ENCODE data around the gene EDDM13. TPM values are rescaled to one million over a fixed set of nuclear protein-coding genes. Genes with fewer than 3 reads are reported as not detected.

Gene EDDM13
- total and polyA plus RNA-seq, 2 of the 13 experiments (the other 11 are each of a cell fraction or from before 2014, with no cell fraction given) = not detected

DNA sequence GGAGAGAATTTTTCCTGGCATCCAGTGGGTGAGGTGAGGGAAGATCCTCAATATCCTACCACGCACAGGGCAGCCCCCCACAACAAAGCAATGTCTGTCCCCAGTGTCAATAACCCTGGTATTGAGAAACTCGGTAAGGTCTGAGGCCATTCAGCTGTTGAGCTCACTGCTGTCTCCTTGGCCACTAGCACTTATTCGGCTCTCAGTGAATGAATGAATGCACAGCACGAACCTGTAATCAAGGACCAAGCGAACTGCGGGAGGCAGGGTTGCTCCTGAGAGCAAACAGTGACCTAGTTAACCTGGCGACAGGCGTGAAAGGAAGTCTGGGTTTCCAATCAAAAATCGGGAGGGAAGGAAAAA is 41.5 kb downstream of the EDDM13 start (continued):
- no peak; the same call in 1 of the 2 replicates for TF ChIP-seq GTF3A (CRISPR knock-in tag; conservative IDR thresholded peaks at IDR 0.05)
- no peak for TF ChIP-seq ZNF333 (CRISPR knock-in tag; IDR thresholded peaks at IDR 0.05; ENCODE audit: borderline replicate concordance)
- TF ChIP-seq, protein P1, sequence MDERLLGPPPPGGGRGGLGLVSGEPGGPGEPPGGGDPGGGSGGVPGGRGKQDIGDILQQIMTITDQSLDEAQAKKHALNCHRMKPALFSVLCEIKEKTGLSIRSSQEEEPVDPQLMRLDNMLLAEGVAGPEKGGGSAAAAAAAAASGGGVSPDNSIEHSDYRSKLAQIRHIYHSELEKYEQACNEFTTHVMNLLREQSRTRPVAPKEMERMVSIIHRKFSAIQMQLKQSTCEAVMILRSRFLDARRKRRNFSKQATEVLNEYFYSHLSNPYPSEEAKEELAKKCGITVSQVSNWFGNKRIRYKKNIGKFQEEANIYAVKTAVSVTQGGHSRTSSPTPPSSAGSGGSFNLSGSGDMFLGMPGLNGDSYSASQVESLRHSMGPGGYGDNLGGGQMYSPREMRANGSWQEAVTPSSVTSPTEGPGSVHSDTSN (CRISPR knock-in tag; IDR thresholded peaks at IDR 0.05) = no peak
- no peak for TF ChIP-seq MYNN (CRISPR knock-in tag; IDR thresholded peaks at IDR 0.05; ENCODE audit: low read depth)
- TF ChIP-seq, protein P2, sequence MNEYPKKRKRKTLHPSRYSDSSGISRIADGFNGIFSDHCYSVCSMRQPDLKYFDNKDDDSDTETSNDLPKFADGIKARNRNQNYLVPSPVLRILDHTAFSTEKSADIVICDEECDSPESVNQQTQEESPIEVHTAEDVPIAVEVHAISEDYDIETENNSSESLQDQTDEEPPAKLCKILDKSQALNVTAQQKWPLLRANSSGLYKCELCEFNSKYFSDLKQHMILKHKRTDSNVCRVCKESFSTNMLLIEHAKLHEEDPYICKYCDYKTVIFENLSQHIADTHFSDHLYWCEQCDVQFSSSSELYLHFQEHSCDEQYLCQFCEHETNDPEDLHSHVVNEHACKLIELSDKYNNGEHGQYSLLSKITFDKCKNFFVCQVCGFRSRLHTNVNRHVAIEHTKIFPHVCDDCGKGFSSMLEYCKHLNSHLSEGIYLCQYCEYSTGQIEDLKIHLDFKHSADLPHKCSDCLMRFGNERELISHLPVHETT (CRISPR knock-in tag; conservative IDR thresholded peaks at IDR 0.05) = no peak
- TF ChIP-seq, protein P3, sequence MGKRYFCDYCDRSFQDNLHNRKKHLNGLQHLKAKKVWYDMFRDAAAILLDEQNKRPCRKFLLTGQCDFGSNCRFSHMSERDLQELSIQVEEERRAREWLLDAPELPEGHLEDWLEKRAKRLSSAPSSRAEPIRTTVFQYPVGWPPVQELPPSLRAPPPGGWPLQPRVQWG (CRISPR knock-in tag; IDR thresholded peaks at IDR 0.05; ENCODE audit: borderline replicate concordance, low read depth) = no peak
- TF ChIP-seq AHR (CRISPR knock-in tag; IDR thresholded peaks at IDR 0.05) = no peak
- TF ChIP-seq, protein P4, sequence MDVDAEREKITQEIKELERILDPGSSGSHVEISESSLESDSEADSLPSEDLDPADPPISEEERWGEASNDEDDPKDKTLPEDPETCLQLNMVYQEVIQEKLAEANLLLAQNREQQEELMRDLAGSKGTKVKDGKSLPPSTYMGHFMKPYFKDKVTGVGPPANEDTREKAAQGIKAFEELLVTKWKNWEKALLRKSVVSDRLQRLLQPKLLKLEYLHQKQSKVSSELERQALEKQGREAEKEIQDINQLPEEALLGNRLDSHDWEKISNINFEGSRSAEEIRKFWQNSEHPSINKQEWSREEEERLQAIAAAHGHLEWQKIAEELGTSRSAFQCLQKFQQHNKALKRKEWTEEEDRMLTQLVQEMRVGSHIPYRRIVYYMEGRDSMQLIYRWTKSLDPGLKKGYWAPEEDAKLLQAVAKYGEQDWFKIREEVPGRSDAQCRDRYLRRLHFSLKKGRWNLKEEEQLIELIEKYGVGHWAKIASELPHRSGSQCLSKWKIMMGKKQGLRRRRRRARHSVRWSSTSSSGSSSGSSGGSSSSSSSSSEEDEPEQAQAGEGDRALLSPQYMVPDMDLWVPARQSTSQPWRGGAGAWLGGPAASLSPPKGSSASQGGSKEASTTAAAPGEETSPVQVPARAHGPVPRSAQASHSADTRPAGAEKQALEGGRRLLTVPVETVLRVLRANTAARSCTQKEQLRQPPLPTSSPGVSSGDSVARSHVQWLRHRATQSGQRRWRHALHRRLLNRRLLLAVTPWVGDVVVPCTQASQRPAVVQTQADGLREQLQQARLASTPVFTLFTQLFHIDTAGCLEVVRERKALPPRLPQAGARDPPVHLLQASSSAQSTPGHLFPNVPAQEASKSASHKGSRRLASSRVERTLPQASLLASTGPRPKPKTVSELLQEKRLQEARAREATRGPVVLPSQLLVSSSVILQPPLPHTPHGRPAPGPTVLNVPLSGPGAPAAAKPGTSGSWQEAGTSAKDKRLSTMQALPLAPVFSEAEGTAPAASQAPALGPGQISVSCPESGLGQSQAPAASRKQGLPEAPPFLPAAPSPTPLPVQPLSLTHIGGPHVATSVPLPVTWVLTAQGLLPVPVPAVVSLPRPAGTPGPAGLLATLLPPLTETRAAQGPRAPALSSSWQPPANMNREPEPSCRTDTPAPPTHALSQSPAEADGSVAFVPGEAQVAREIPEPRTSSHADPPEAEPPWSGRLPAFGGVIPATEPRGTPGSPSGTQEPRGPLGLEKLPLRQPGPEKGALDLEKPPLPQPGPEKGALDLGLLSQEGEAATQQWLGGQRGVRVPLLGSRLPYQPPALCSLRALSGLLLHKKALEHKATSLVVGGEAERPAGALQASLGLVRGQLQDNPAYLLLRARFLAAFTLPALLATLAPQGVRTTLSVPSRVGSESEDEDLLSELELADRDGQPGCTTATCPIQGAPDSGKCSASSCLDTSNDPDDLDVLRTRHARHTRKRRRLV (CRISPR knock-in tag; IDR thresholded peaks at IDR 0.05) = no peak
- no peak for TF ChIP-seq POLR2AphosphoS2 (IDR thresholded peaks at IDR 0.05; ENCODE audit: low read depth, low read length)
- TF ChIP-seq BRD4 (CRISPR knock-in tag; IDR thresholded peaks at IDR 0.05) = no peak
- TF ChIP-seq SMC3 (IDR thresholded peaks at IDR 0.05; ENCODE audit: low read length) = no peak
- TF ChIP-seq ATRX (CRISPR knock-in tag; IDR thresholded peaks at IDR 0.05; ENCODE audit: borderline replicate concordance) = no peak
- TF ChIP-seq, protein P5, sequence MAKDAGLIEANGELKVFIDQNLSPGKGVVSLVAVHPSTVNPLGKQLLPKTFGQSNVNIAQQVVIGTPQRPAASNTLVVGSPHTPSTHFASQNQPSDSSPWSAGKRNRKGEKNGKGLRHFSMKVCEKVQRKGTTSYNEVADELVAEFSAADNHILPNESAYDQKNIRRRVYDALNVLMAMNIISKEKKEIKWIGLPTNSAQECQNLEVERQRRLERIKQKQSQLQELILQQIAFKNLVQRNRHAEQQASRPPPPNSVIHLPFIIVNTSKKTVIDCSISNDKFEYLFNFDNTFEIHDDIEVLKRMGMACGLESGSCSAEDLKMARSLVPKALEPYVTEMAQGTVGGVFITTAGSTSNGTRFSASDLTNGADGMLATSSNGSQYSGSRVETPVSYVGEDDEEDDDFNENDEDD (CRISPR knock-in tag; IDR thresholded peaks at IDR 0.05; ENCODE audit: borderline replicate concordance) = no peak
- TF ChIP-seq HNF4A (CRISPR knock-in tag; IDR thresholded peaks at IDR 0.05) = no peak
- TF ChIP-seq THAP11 (CRISPR knock-in tag; IDR thresholded peaks at IDR 0.05) = no peak
- no peak for TF ChIP-seq TBL1XR1 (IDR thresholded peaks at IDR 0.05; ENCODE audit: borderline replicate concordance, low read length, partially characterized antibody)
- TF ChIP-seq, protein P6, sequence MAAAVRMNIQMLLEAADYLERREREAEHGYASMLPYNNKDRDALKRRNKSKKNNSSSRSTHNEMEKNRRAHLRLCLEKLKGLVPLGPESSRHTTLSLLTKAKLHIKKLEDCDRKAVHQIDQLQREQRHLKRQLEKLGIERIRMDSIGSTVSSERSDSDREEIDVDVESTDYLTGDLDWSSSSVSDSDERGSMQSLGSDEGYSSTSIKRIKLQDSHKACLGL (CRISPR knock-in tag; IDR thresholded peaks at IDR 0.05) = no peak
- TF ChIP-seq NFRKB (IDR thresholded peaks at IDR 0.05) = no peak
- TF ChIP-seq, protein P7, sequence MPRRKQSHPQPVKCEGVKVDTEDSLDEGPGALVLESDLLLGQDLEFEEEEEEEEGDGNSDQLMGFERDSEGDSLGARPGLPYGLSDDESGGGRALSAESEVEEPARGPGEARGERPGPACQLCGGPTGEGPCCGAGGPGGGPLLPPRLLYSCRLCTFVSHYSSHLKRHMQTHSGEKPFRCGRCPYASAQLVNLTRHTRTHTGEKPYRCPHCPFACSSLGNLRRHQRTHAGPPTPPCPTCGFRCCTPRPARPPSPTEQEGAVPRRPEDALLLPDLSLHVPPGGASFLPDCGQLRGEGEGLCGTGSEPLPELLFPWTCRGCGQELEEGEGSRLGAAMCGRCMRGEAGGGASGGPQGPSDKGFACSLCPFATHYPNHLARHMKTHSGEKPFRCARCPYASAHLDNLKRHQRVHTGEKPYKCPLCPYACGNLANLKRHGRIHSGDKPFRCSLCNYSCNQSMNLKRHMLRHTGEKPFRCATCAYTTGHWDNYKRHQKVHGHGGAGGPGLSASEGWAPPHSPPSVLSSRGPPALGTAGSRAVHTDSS (CRISPR knock-in tag; conservative IDR thresholded peaks at IDR 0.05) = no peak
